NCI-H2227 (cell line): ENCODE data around the gene GOLGA8T.
"Not testable (repeated sequence)": the region's sequence is repeated elsewhere in the genome, so short reads cannot be mapped to it uniquely, and the experiment has no call there.

Experiments
- DNase-seq: peaks from one replicate; lab custom pipeline; 2025; ENCODE audit not compliant: unreplicated experiment; lab: John Stamatoyannopoulos, UW

The GOLGA8T gene

GRCh38 chr15:30134751-30135150 lies at the start of gene GOLGA8T:
Gene GOLGA8T, plus strand, starts transcription at chr15:30135051. Its CDS starts 98 bp downstream, at chr15:30135149.
- not testable (repeated sequence) for DNase-seq

GRCh38 chr15:30097827-30098226 lies 37.0 kb upstream of the GOLGA8T start:
- not testable (repeated sequence) for DNase-seq

GRCh38 chr15:30102890-30103289 lies 32.0 kb upstream of the GOLGA8T start:
- not testable (repeated sequence) for DNase-seq

GRCh38 chr15:30103941-30104507 lies 30.8 kb upstream of the GOLGA8T start:
- not testable (repeated sequence) for DNase-seq

GRCh38 chr15:30110591-30110990 lies 24.3 kb upstream of the GOLGA8T start:
- DNase-seq, result not testable (repeated sequence)

- DNase-seq, result not testable (repeated sequence)
Observed at GRCh38 chr15:30130066-30130465, 4.8 kb upstream of the GOLGA8T start.

- DNase-seq, result not testable (repeated sequence)
Observed at GRCh38 chr15:30143246-30143645, 8.4 kb downstream of the GOLGA8T start.

GRCh38 chr15:30149891-30150290 lies 15.0 kb downstream of the GOLGA8T start:
- DNase-seq, result not testable (repeated sequence)

- not testable (repeated sequence) for DNase-seq
Observed at GRCh38 chr15:30162479-30163357, 27.9 kb downstream of the GOLGA8T start.

GRCh38 chr15:30163759-30164158 lies 28.9 kb downstream of the GOLGA8T start:
- not testable (repeated sequence) for DNase-seq

GRCh38 chr15:30164257-30164656 lies 29.4 kb downstream of the GOLGA8T start:
- not testable (repeated sequence) for DNase-seq

GRCh38 chr15:30167403-30167802 lies 32.6 kb downstream of the GOLGA8T start:
- not testable (repeated sequence) for DNase-seq

GRCh38 chr15:30167886-30168285 lies 33.0 kb downstream of the GOLGA8T start:
- not testable (repeated sequence) for DNase-seq

- not testable (repeated sequence) for DNase-seq
Observed at GRCh38 chr15:30171452-30171851, 36.6 kb downstream of the GOLGA8T start.

GRCh38 chr15:30173041-30173608 lies 38.3 kb downstream of the GOLGA8T start:
- DNase-seq, result not testable (repeated sequence)

- DNase-seq, result not testable (repeated sequence)
Observed at GRCh38 chr15:30175291-30175690, 40.4 kb downstream of the GOLGA8T start.

GRCh38 chr15:30176613-30177012 lies 41.8 kb downstream of the GOLGA8T start:
- not testable (repeated sequence) for DNase-seq

GRCh38 chr15:30179814-30180213 lies 45.0 kb downstream of the GOLGA8T start:
- DNase-seq, result not testable (repeated sequence)

- not testable (repeated sequence) for DNase-seq
Observed at GRCh38 chr15:30185495-30185894, 50.6 kb downstream of the GOLGA8T start.

- not testable (repeated sequence) for DNase-seq
Observed at GRCh38 chr15:30187429-30187828, 52.6 kb downstream of the GOLGA8T start.

GRCh38 chr15:30189754-30190153 lies 54.9 kb downstream of the GOLGA8T start:
- not testable (repeated sequence) for DNase-seq

- DNase-seq, result not testable (repeated sequence)
Observed at GRCh38 chr15:30191143-30191542, 56.3 kb downstream of the GOLGA8T start.
